ENCODE results near the gene SLC6A9.

DNA sequence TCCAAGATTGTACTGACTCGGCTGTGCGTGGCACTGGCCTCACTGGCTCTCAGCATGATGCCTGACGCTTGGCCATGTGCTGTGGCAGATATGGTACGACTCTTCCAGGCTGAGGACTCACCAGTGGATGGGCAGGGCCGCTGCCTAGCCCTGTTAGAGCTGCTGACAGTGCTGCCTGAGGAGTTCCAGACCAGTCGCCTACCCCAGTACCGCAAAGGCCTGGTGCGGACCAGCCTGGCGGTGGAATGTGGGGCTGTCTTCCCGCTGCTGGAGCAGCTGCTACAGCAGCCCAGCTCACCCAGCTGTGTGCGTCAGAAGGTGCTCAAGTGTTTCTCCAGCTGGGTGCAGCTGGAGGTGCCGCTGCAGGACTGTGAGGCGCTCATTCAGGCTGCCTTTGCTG, 81.6 kb downstream of the SLC6A9 start:
- TF ChIP-seq, protein P1, sequence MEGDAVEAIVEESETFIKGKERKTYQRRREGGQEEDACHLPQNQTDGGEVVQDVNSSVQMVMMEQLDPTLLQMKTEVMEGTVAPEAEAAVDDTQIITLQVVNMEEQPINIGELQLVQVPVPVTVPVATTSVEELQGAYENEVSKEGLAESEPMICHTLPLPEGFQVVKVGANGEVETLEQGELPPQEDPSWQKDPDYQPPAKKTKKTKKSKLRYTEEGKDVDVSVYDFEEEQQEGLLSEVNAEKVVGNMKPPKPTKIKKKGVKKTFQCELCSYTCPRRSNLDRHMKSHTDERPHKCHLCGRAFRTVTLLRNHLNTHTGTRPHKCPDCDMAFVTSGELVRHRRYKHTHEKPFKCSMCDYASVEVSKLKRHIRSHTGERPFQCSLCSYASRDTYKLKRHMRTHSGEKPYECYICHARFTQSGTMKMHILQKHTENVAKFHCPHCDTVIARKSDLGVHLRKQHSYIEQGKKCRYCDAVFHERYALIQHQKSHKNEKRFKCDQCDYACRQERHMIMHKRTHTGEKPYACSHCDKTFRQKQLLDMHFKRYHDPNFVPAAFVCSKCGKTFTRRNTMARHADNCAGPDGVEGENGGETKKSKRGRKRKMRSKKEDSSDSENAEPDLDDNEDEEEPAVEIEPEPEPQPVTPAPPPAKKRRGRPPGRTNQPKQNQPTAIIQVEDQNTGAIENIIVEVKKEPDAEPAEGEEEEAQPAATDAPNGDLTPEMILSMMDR (IDR thresholded peaks at IDR 0.05; ENCODE audit: poor library complexity): no peak
- no peak for TF ChIP-seq EZH2 (IDR thresholded peaks at IDR 0.05; ENCODE audit: borderline replicate concordance)

Measured in hepatocyte (in vitro differentiated cells).